KMS-11 (cell line): Measurements from ENCODE around the gene INO80E.

Experiments used
- H2AFZ ChIP-seq: fragments of 200-600 bp; sonication (generic); 2 replicates; pipeline ENCODE4 v1.6.1; 2016; ENCODE audit warnings: antibody characterized with exemption, mixed run types, low read depth
- H3K27ac ChIP-seq: fragments of 200-600 bp; sonication (generic); 2 replicates; pipeline ENCODE4 v1.6.1; 2016; ENCODE audit warnings: mild to moderate bottlenecking, mixed run types
- H3K27me3 ChIP-seq: fragments of 200-600 bp; sonication (generic); 2 replicates; pipeline ENCODE4 v1.6.1; 2017; ENCODE audit warnings: mild to moderate bottlenecking, low read depth, mixed run types, moderate library complexity; ENCODE audit not compliant: insufficient read depth
- H3K36me3 ChIP-seq: fragments of 200-600 bp; sonication (generic); 2 replicates; pipeline ENCODE4 v1.6.1; 2017; ENCODE audit warnings: mild to moderate bottlenecking, mixed run types; ENCODE audit not compliant: insufficient read depth
- H3K4me1 ChIP-seq: fragments of 200-600 bp; sonication (generic); 2 replicates; pipeline ENCODE4 v1.6.1; 2016; ENCODE audit warnings: mild to moderate bottlenecking, low read depth, mixed run types; ENCODE audit not compliant: poor library complexity, severe bottlenecking
- H3K4me2 ChIP-seq: fragments of 200-600 bp; sonication (generic); 2 replicates; pipeline ENCODE4 v1.7.0; 2016; ENCODE audit warnings: mild to moderate bottlenecking, mixed run types
- H3K4me3 ChIP-seq: fragments of 200-600 bp; sonication (generic); IDR thresholded peaks from 2 replicates; pipeline ENCODE4 v1.6.1; 2017; ENCODE audit warnings: low read depth, low read length, mixed read lengths; ENCODE audit not compliant: insufficient read depth
- H3K79me2 ChIP-seq: fragments of 200-600 bp; sonication (generic); 2 replicates; pipeline ENCODE4 v1.6.1; 2016; ENCODE audit warnings: low read depth, mixed run types; ENCODE audit not compliant: insufficient read depth
- H3K9ac ChIP-seq: fragments of 200-600 bp; sonication (generic); 2 replicates; pipeline ENCODE4 v1.6.1; 2016; ENCODE audit warnings: mild to moderate bottlenecking, mixed run types
- H4K20me1 ChIP-seq: fragments of 200-600 bp; sonication (generic); 2 replicates; pipeline ENCODE4 v1.6.1; 2016; ENCODE audit warnings: mild to moderate bottlenecking, mixed run types; ENCODE audit not compliant: insufficient read depth
- CTCF ChIP-seq: fragments of 200-600 bp; sonication (generic); conservative IDR thresholded peaks from 2 replicates; pipeline ENCODE4 v1.6.1; 2017; ENCODE audit warnings: low read depth, mild to moderate bottlenecking, antibody characterized with exemption, low read length, moderate library complexity, mixed read lengths

Gene INO80E

GRCh38 chr16:29984137-29984763 is 11.8 kb upstream of the INO80E start:
- no peak for TF ChIP-seq CTCF
- Histone ChIP-seq H4K20me1 (no peaks in the 10 kb centered on the region), H3K36me3 (no peaks in the 10 kb centered on the region), H3K27ac (no peak overlapping the region), H3K27me3 (no peaks in the 10 kb centered on the region), H3K79me2 (no peaks in the 10 kb centered on the region), H3K4me1 (no peaks in the 10 kb centered on the region), H3K9ac (no peak overlapping the region), H3K4me3 (no peak overlapping the region), H2AFZ (no peak overlapping the region), H3K4me2 (no peak overlapping the region)

- Histone ChIP-seq H2AFZ (no peak overlapping the region), H3K4me2 (no peak overlapping the region), H3K27me3 (no peaks in the 10 kb centered on the region), H3K27ac (no peak overlapping the region), H4K20me1 (no peaks in the 10 kb centered on the region), H3K79me2 (no peaks in the 10 kb centered on the region), H3K9ac (no peak overlapping the region), H3K36me3 (no peaks in the 10 kb centered on the region), H3K4me3 (no peak overlapping the region), H3K4me1 (no peaks in the 10 kb centered on the region)
- TF ChIP-seq CTCF = no peak
These were observed 11.3 kb upstream of the INO80E start for GRCh38 chr16:29984764-29985147.

- Histone ChIP-seq H3K27me3 (no peaks in the 10 kb centered on the region), H3K4me3 (no peak overlapping the region), H3K36me3 (no peaks in the 10 kb centered on the region), H2AFZ (no peak overlapping the region), H3K27ac (no peak overlapping the region), H3K79me2 (no peaks in the 10 kb centered on the region), H3K4me1 (no peaks in the 10 kb centered on the region), H3K9ac (no peak overlapping the region), H4K20me1 (no peaks in the 10 kb centered on the region), H3K4me2 (no peak overlapping the region)
- no peak for TF ChIP-seq CTCF
These were observed 10.7 kb upstream of the INO80E start for GRCh38 chr16:29985271-29985811.

- no peaks in the 10 kb centered on the region for H4K20me1 ChIP-seq
- no peaks in the 10 kb centered on the region for H3K27me3 ChIP-seq
- no peak overlapping the region for H3K27ac ChIP-seq
- no peak overlapping the region for H3K9ac ChIP-seq
- no peak overlapping the region for H3K4me2 ChIP-seq
- no peaks in the 10 kb centered on the region for H3K79me2 ChIP-seq
- no peak overlapping the region for H3K4me3 ChIP-seq
- H2AFZ ChIP-seq = no peak overlapping the region
- H3K4me1 ChIP-seq = no peaks in the 10 kb centered on the region
- TF ChIP-seq CTCF = no peak
- no peaks in the 10 kb centered on the region for H3K36me3 ChIP-seq
These were observed 9.8 kb upstream of the INO80E start for GRCh38 chr16:29986231-29986630.
